Aorta (tissue), 5 donors: ENCODE results near the gene CRYGA. TPM values are rescaled to one million over a fixed set of nuclear protein-coding genes. Genes with fewer than 3 reads are reported as not detected.
"Not testable (repeated sequence)": the region's sequence is repeated elsewhere in the genome, so short reads cannot be mapped to it uniquely, and the experiment has no call there.

Experiments
- ATAC-seq: fragments of 200-7000 bp; cut with Tn5 transposase; one replicate; pipeline ENCODE4 v1.9.1; 2022; ENCODE audit warnings: moderate library complexity; ENCODE audit not compliant: low FRiP score
- DNase-seq, 2 donors: peaks; one replicate each; pipeline ENCODE4 v3.0.0-alpha.2; 2020
- H3K27ac ChIP-seq, 2 donors: one replicate each; pipeline ENCODE4 v1.5.1; 2013; ENCODE audit warnings: low read length in 2 of 2, mild to moderate bottlenecking in 2 of 2, moderate library complexity in 2 of 2, control low read depth in 1 of 2, inconsistent platforms in 1 of 2, low read depth in 1 of 2
- H3K27me3 ChIP-seq, 2 donors: one replicate each; pipeline ENCODE4 v1.6.1; 2013; ENCODE audit warnings: control low read depth in 1 of 2, low read length in 1 of 2, mild to moderate bottlenecking in 1 of 2, moderate library complexity in 1 of 2; ENCODE audit not compliant: insufficient read depth in 2 of 2, control insufficient read depth in 1 of 2
- H3K36me3 ChIP-seq, 2 donors: one replicate each; pipeline ENCODE4 v1.6.1; 2013; ENCODE audit warnings: control low read depth in 1 of 2, low read length in 1 of 2, mild to moderate bottlenecking in 1 of 2; ENCODE audit not compliant: insufficient read depth in 2 of 2, control insufficient read depth in 1 of 2
- H3K4me1 ChIP-seq, 2 donors: one replicate each; pipeline ENCODE4 v1.6.1; 2013; ENCODE audit warnings: low read length in 2 of 2, control low read depth in 1 of 2, mild to moderate bottlenecking in 1 of 2, moderate library complexity in 1 of 2; ENCODE audit not compliant: insufficient read depth in 2 of 2, control insufficient read depth in 1 of 2
- H3K4me3 ChIP-seq, 2 donors: one replicate each; pipeline ENCODE4 v1.5.1; 2013; ENCODE audit warnings: low read length in 2 of 2, control low read depth in 1 of 2, mild to moderate bottlenecking in 1 of 2
- H3K9me3 ChIP-seq: one replicate; pipeline ENCODE4 v1.6.1; 2013; ENCODE audit warnings: mild to moderate bottlenecking, low read length; ENCODE audit not compliant: control insufficient read depth
- WGBS, 2 donors: extraction: QIAGEN DNeasy Blood & Tissue Kit; methylation state at CpG; one replicate each; pipeline ENCODE4 v1.1.7; 2013; 5-methylcytosine and 5-hydroxymethylcytosine counted together
- intact Hi-C, 2 donors: fragments of 100-400 bp; cut with DNase I; formaldehyde crosslinking; loops; one replicate each; pipeline versions ENCODE4 v1.14.2 to v1.15.0; 2022
- polyA plus RNA-seq, 2 donors: library from polyadenylated mRNA; stranded (reverse); fragments of 200-250 nt; gene quantifications; one replicate each; pipeline ENCODE4 v1.2.3, GENCODE V29; 2013
- total RNA-seq, 2 donors: library from RNA; stranded (reverse); fragmentation: NEBNext Ultra II Directional; extraction: Animal tissue kit (Norgen Biotek cat#: 25700); gene quantifications; one replicate each; pipeline ENCODE4 v1.2.1, GENCODE V29; 2021
- donor health status: healthy with polysubstance abuse.
- donor health status: Bipolar disorder and iron deficiency.
- donor health status: DM: no; HTN: no; CAD: no.
- donor health status: DM: no; HTN: no; CAD: no.
- donor health status: DM: yes; HTN: yes; CAD: no.

CRYGA gene
- total and polyA plus RNA-seq, 4 donors, result not detected

DNA sequence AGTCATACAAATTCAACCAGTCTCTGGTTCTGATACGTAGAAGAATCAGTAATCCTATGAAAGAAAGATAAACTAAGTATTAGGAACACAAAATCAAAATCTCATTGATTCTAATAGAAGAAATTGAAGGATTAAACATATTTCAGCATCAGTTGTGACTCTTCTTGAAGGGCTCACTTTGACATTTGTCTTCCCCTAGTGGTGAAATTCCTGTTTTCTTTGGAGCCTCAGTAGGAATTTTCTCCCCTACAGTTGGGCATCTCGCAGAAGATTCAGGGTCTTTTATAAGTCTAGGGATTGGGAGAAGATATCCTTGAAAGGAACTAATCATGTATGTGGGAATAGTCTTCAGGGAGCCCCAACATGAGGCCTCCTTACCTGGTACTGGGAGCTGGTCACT, 14.6 kb downstream of the CRYGA start:
- ATAC-seq (no peak), DNase-seq (no peak)
- intact Hi-C loops, result no loop called here
- no peaks in the 10 kb centered on the region for H3K4me1 ChIP-seq
- no peaks in the 10 kb centered on the region for H3K9me3 ChIP-seq
- no peak overlapping the region for H3K4me3 ChIP-seq
- H3K36me3 ChIP-seq, result no peaks in the 10 kb centered on the region
- no peaks in the 10 kb centered on the region for H3K27me3 ChIP-seq
- WGBS, 2 donors, result 62 to 65% methylated on average over 2 of the region's 2 CpGs
- H3K27ac ChIP-seq, result no peak overlapping the region

- DNase-seq (no peak), ATAC-seq (no peak)
- Histone ChIP-seq H3K27ac (no peak overlapping the region), H3K27me3 (no peaks in the 10 kb centered on the region), H3K9me3 (no peaks in the 10 kb centered on the region), H3K4me1 (no peaks in the 10 kb centered on the region), H3K36me3 (no peaks in the 10 kb centered on the region), H3K4me3 (no peak overlapping the region)
- intact Hi-C loops, result no loop called here
- WGBS, 2 donors, result 47 to 70% methylated on average over 3 of the region's 3 CpGs
Measured at GRCh38 chr2:208147759-208148158, 15.6 kb downstream of the CRYGA start.

DNA sequence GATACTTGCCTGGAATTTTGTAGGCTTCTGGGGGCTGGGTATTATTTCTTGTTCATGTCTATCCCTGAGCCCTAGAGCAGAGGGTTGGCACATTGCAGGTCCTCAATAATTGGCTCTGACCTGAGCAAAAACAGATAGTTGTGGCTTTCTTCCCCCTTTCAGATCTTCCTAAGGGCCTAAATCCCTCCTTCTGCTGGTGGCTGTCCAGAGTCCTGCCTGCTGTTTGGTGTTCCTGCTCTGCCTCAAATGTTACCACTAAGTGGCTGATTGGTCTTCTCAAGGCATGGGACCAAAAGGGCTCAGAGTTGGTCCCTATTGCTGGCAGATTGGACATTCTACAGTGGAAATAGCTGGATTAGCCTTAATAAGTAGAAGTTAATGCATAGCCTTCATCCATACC, 16.4 kb downstream of the CRYGA start:
- no peak overlapping the region for H3K4me3 ChIP-seq
- no peaks in the 10 kb centered on the region for H3K27me3 ChIP-seq
- no peaks in the 10 kb centered on the region for H3K36me3 ChIP-seq
- intact Hi-C loops, result no loop called here
- ATAC-seq (no peak), DNase-seq (no peak)
- no peak overlapping the region for H3K27ac ChIP-seq
- no peaks in the 10 kb centered on the region for H3K9me3 ChIP-seq
- no peaks in the 10 kb centered on the region for H3K4me1 ChIP-seq

DNA sequence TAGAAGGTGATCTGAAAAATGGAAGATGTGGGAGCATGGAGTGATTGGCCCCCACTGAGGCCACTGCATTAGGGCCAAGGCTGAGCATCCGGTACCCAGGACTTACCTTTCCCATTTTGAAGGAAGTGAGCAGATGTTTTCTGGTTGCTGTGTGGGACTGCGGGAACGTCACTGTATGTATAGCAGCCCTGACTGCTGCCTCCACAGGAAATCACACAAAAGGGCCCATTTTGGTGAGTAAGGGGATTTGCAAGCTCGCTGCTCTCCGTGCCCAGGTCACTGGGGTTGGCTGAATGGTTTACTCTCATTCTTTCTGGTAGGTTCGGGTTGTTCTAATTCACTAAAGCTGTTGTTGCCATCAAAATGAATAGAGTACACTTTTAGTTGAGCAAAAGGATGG, 17.4 kb downstream of the CRYGA start, which contains the start of gene CRYGB:
Gene CRYGB (minus strand): TSS at position 153 of the 400 bp plus-strand sequence. CDS start 38 bp downstream, at position 115.
- no peaks in the 10 kb centered on the region for H3K27me3 ChIP-seq

GRCh38 chr2:208142925-208143799, 20.2 kb downstream of the CRYGA start:
- Histone ChIP-seq H3K9me3 (no peaks in the 10 kb centered on the region), H3K4me1 (no peaks in the 10 kb centered on the region), H3K36me3 (no peaks in the 10 kb centered on the region), H3K4me3 (no peak overlapping the region), H3K27me3 (no peaks in the 10 kb centered on the region), H3K27ac (no peak overlapping the region)
- intact Hi-C loops, result no loop called here
- DNase-seq (no peak), ATAC-seq (no peak)
- WGBS, 2 donors, result 53 to 56% methylated on average over 11 to 12 of the region's 14 CpGs

More for the DNA sequence above, 17.4 kb downstream of the CRYGA start, which contains the start of gene CRYGB:
- no peak within 1 kb of the TSS for H3K4me3 ChIP-seq
- 62 to 66% methylated on average over 6 of the region's 6 CpGs for WGBS, 2 donors
- no peaks in the 10 kb centered on the region for H3K4me1 ChIP-seq
- no peaks in the 10 kb centered on the region for H3K36me3 ChIP-seq
- H3K9me3 ChIP-seq, result no peaks in the 10 kb centered on the region
- ATAC-seq (no peak), DNase-seq (no peak)
- no peak within 1 kb of the TSS for H3K27ac ChIP-seq
- intact Hi-C loops, result no loop called here

DNA sequence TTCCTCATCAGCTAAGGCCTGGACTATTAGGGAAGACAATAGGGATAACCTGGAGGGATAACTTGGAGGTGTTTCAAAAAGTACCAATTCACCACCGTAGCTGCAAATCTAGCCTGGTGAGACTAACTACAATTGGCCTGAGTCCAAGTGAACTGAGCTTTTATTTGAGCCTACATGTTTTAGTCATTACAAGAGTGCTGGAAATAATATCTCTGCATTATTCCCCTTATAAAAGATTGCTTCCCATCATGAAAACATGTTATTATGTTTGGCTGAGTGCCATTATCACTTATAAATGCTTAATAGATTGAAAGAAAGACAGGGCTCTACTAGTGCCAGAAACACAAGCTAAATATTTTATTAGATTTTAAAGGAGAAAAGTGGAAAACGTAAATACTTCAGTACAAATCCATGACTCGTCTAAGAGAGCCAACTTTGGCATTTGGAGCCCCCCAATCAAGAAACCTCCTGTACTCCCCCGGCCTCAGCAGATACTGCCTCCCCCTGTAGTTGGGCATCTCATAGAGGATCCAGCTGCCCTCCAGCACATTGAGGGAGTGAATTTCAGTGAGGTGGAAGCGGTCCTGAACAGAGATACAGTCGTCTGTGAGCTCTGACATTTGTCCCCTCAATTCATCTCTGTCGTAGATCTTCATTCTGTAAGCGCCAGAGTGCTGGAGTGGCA, 21.0 kb downstream of the CRYGA start:
- no peak for DNase-seq
- H3K4me3 ChIP-seq, result no peak overlapping the region
- no peaks in the 10 kb centered on the region for H3K27me3 ChIP-seq
- no peak overlapping the region for H3K27ac ChIP-seq
- no peaks in the 10 kb centered on the region for H3K9me3 ChIP-seq
- 27 to 36% methylated on average over 8 of the region's 8 CpGs for WGBS, 2 donors
- intact Hi-C loops, result no loop called here
- no peaks in the 10 kb centered on the region for H3K4me1 ChIP-seq
- no peaks in the 10 kb centered on the region for H3K36me3 ChIP-seq
- no peak for ATAC-seq

- no peak overlapping the region for H3K27ac ChIP-seq
- no peaks in the 10 kb centered on the region for H3K9me3 ChIP-seq
- H3K4me3 ChIP-seq, result no peak overlapping the region
- no peaks in the 10 kb centered on the region for H3K27me3 ChIP-seq
- no peaks in the 10 kb centered on the region for H3K4me1 ChIP-seq
- intact Hi-C loops, result no loop called here
- no peaks in the 10 kb centered on the region for H3K36me3 ChIP-seq
- DNase-seq, result no peak
- no peak for ATAC-seq
- WGBS, 2 donors, result 89 to 91% methylated on average over 18 of the region's 18 CpGs
Measured at GRCh38 chr2:208139447-208139846, 23.9 kb downstream of the CRYGA start.

DNA sequence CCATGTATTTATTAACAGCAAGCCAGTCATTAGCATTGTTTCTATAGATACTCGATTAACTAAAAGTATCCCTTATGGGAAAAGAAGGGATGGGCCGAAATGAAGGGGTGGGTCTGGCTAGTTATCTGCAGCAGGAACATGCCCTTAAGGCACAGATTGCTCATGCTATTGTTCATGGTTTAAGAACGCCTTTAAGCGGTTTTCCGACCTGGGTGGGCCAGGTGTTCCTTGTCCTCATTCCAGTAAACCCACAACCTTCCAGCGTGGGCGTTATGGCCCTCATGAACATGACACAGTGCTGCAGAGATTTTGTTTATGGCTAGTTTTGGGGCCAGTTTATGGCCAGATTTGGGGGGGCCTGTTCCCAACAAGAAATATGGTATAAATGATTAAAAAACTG, 25.1 kb downstream of the CRYGA start:
- H3K27me3 ChIP-seq, ATAC-seq, H3K4me1 ChIP-seq, intact Hi-C loops, DNase-seq, H3K9me3 ChIP-seq, H3K4me3 ChIP-seq, H3K27ac ChIP-seq, H3K36me3 ChIP-seq: not testable (repeated sequence)
- WGBS, 2 donors, result 98 to 99% methylated on average over 7 of the region's 7 CpGs

GRCh38 chr2:208136716-208137094, 26.7 kb downstream of the CRYGA start:
- intact Hi-C loops, result no loop called here
- H3K9me3 ChIP-seq, result no peaks in the 10 kb centered on the region
- no peaks in the 10 kb centered on the region for H3K4me1 ChIP-seq
- no peak overlapping the region for H3K4me3 ChIP-seq
- DNase-seq (no peak), ATAC-seq (no peak)
- H3K27me3 ChIP-seq, result no peaks in the 10 kb centered on the region
- WGBS, 2 donors, result 84 to 91% methylated on average over 2 of the region's 2 CpGs
- no peak overlapping the region for H3K27ac ChIP-seq
- no peaks in the 10 kb centered on the region for H3K36me3 ChIP-seq
